HCEC 1CT (cell line): ENCODE data around the gene AKAP11.
"Not testable (repeated sequence)": the region's sequence is repeated elsewhere in the genome, so short reads cannot be mapped to it uniquely, and the experiment has no call there.

Experiments
- DNase-seq: peaks from one replicate; pipeline ENCODE4 v3.0.0-alpha.2; 2017

AKAP11 gene

GRCh38 chr13:42272115-42272803, at the start of gene AKAP11:
TSS of gene AKAP11 (plus strand) at chr13:42272152. CDS start at chr13:42286349, 14,197 bp downstream.
- DNase-seq: peak; percentile 36

GRCh38 chr13:42223681-42224080, 48.3 kb upstream of the AKAP11 start:
- no peak for DNase-seq

- DNase-seq: no peak
Measured at GRCh38 chr13:42225051-42225450, 46.9 kb upstream of the AKAP11 start.

- DNase-seq: not testable (repeated sequence)
Measured at GRCh38 chr13:42226759-42227158, 45.2 kb upstream of the AKAP11 start.

GRCh38 chr13:42228527-42228926, 43.4 kb upstream of the AKAP11 start:
- DNase-seq: no peak

GRCh38 chr13:42229287-42229686, 42.7 kb upstream of the AKAP11 start:
- DNase-seq: no peak

GRCh38 chr13:42232671-42233070, 39.3 kb upstream of the AKAP11 start:
- DNase-seq: no peak

- DNase-seq: no peak
Measured at GRCh38 chr13:42233726-42234125, 38.2 kb upstream of the AKAP11 start.

- no peak for DNase-seq
Measured at GRCh38 chr13:42239161-42239560, 32.8 kb upstream of the AKAP11 start.

GRCh38 chr13:42239644-42240043, 32.3 kb upstream of the AKAP11 start:
- peak; percentile 25 for DNase-seq

- DNase-seq: no peak
Measured at GRCh38 chr13:42246541-42246940, 25.4 kb upstream of the AKAP11 start.

- no peak for DNase-seq
Measured at GRCh38 chr13:42247883-42248282, 24.1 kb upstream of the AKAP11 start.

GRCh38 chr13:42255886-42256285, 16.1 kb upstream of the AKAP11 start:
- no peak for DNase-seq

- DNase-seq: no peak
Measured at GRCh38 chr13:42258747-42259146, 13.2 kb upstream of the AKAP11 start.

- DNase-seq: no peak
Measured at GRCh38 chr13:42259515-42259914, 12.4 kb upstream of the AKAP11 start.

- no peak for DNase-seq
Measured at GRCh38 chr13:42260903-42261654, 10.9 kb upstream of the AKAP11 start.

- peak; percentile 74 for DNase-seq
Measured at GRCh38 chr13:42266473-42266872, 5.5 kb upstream of the AKAP11 start.

- DNase-seq: no peak
Measured at GRCh38 chr13:42270160-42270856, 1.6 kb upstream of the AKAP11 start.

- DNase-seq: no peak
Measured at GRCh38 chr13:42270857-42271215, 1.1 kb upstream of the AKAP11 start.

- peak; percentile 99 for DNase-seq
Measured at GRCh38 chr13:42271337-42272114, 426 bp upstream of the AKAP11 start.

GRCh38 chr13:42272804-42273175, 838 bp downstream of the AKAP11 start:
- DNase-seq: no peak

GRCh38 chr13:42274386-42275097, 2.6 kb downstream of the AKAP11 start:
- DNase-seq: no peak

- DNase-seq: no peak
Measured at GRCh38 chr13:42275098-42275471, 3.1 kb downstream of the AKAP11 start.
